Lung (tissue), 12 donors: ENCODE measurements around the gene KRT40. TPM values are rescaled to one million over a fixed set of nuclear protein-coding genes. Genes with fewer than 3 reads are reported as not detected.

ENCODE experiments used
- ATAC-seq: fragments of 200-7000 bp; cut with Tn5 transposase; one replicate; pipeline ENCODE4 v1.9.1; 2020; ENCODE audit warnings: moderate number of reproducible peaks; ENCODE audit not compliant: insufficient read depth, low FRiP score
- DNase-seq, 3 donors: peaks; one replicate each; pipeline ENCODE4 v3.0.0-alpha.2; 2013 to 2017
- H3K27ac ChIP-seq, 2 donors: one replicate each; pipeline ENCODE4 v1.5.1; 2013; ENCODE audit warnings: mild to moderate bottlenecking in 2 of 2, moderate library complexity in 2 of 2, control low read depth in 1 of 2, inconsistent platforms in 1 of 2, low read depth in 1 of 2, low read length in 1 of 2
- H3K27me3 ChIP-seq, 3 donors: one replicate each; pipeline ENCODE4 v1.5.1; 2013; ENCODE audit warnings: low read length in 2 of 3; ENCODE audit not compliant: control insufficient read depth in 3 of 3, insufficient read depth in 3 of 3
- H3K36me3 ChIP-seq, 4 donors: one replicate each; pipeline ENCODE4 v1.5.1; 2013; ENCODE audit warnings: low read length in 4 of 4, mild to moderate bottlenecking in 1 of 4, moderate library complexity in 1 of 4; ENCODE audit not compliant: control insufficient read depth in 4 of 4, insufficient read depth in 4 of 4
- H3K4me1 ChIP-seq, 5 donors: one replicate each; pipeline ENCODE4 v1.5.1; 2013; ENCODE audit warnings: low read length in 5 of 5, mild to moderate bottlenecking in 2 of 5, moderate library complexity in 1 of 5; ENCODE audit not compliant: control insufficient read depth in 5 of 5, insufficient read depth in 5 of 5
- H3K4me3 ChIP-seq: one replicate; pipeline ENCODE4 v1.5.1; 2013; ENCODE audit warnings: mild to moderate bottlenecking, control low read depth, moderate library complexity
- H3K9ac ChIP-seq, 2 donors: one replicate each; pipeline ENCODE4 v1.5.1; 2013; ENCODE audit warnings: low read length in 2 of 2, control low read depth in 1 of 2; ENCODE audit not compliant: insufficient read depth in 1 of 2
- H3K9me3 ChIP-seq, 4 donors: one replicate each; pipeline ENCODE4 v1.5.1; 2013; ENCODE audit warnings: low read length in 3 of 4, mild to moderate bottlenecking in 1 of 4, moderate library complexity in 1 of 4; ENCODE audit not compliant: control insufficient read depth in 4 of 4, insufficient read depth in 3 of 4
- CTCF ChIP-seq: IDR thresholded peaks from 2 replicates; pipeline ENCODE4 v1.5.1; 2012; ENCODE audit warnings: mild to moderate bottlenecking; ENCODE audit errors: control extremely low read depth, extremely low read depth
- WGBS, 2 donors: extraction: QIAGEN DNeasy Blood & Tissue Kit; methylation state at CpG; one replicate each; pipeline ENCODE4 v1.1.7; 2013; 5-methylcytosine and 5-hydroxymethylcytosine counted together
- polyA plus RNA-seq, 2 donors: library from polyadenylated mRNA; stranded (reverse); fragments of 200-250 nt; gene quantifications; one replicate each; pipeline ENCODE4 v1.2.1, GENCODE V29; 2013
- total RNA-seq, 2 donors: library from RNA; depleted of rRNA in 1 of 2; stranded (reverse); fragments of >200 nt in 1 of 2; gene quantifications; one replicate each; pipeline ENCODE4 v1.2.1, GENCODE V29; 2014 to 2021
- donor health status: control.
- donor health status: control.
- donor health status: Bipolar disorder and iron deficiency.
- donor health status: healthy.
- donor health status: DM: yes; HTN: yes; CAD: no.

The KRT40 gene
- total and polyA plus RNA-seq, 4 donors, result 0.09 to 0.31 TPM; not detected in 2

- Histone ChIP-seq H3K9ac (no peak overlapping the region), H3K9me3 (no peaks in the 10 kb centered on the region), H3K27ac (no peak overlapping the region), H3K36me3 (no peaks in the 10 kb centered on the region), H3K4me3 (no peak overlapping the region), H3K4me1 (no peaks in the 10 kb centered on the region), H3K27me3 (peaks cover 0 to 2% (median 2%) of the 10 kb centered on the region in 3 donors)
- 82 to 92% methylated on average over 4 of the region's 4 CpGs for WGBS, 2 donors
- TF ChIP-seq CTCF, result no peak
- DNase-seq, result no peak
- no peak for ATAC-seq
These were observed 12.7 kb upstream of the KRT40 start for GRCh38 chr17:40996829-40997228.

- Histone ChIP-seq H3K36me3 (no peaks in the 10 kb centered on the region), H3K4me1 (no peaks in the 10 kb centered on the region), H3K27ac (no peak overlapping the region), H3K9ac (no peak overlapping the region), H3K27me3 (peaks cover 0 to 2% (median 2%) of the 10 kb centered on the region in 3 donors), H3K4me3 (no peak overlapping the region), H3K9me3 (peaks cover 0 to 4% (median 0%) of the 10 kb centered on the region in 4 donors)
- ATAC-seq, result no peak
- 59 to 65% methylated on average over 1 of the region's 1 CpG for WGBS, 2 donors
- no peak for TF ChIP-seq CTCF
- no peak for DNase-seq
These were observed 11.0 kb upstream of the KRT40 start for GRCh38 chr17:40995116-40995515.

- DNase-seq (no peak), ATAC-seq (no peak)
- no peak within 1 kb of the TSS for H3K9ac ChIP-seq
- 58 to 59% methylated on average over 4 of the region's 4 CpGs for WGBS, 2 donors
- peaks cover 0 to 2% (median 2%) of the 10 kb centered on the region in 3 donors for H3K27me3 ChIP-seq
- H3K9me3 ChIP-seq, result peaks cover 0 to 4% (median 0%) of the 10 kb centered on the region in 4 donors
- no peak within 1 kb of the TSS for H3K4me3 ChIP-seq
- no peaks in the 10 kb centered on the region for H3K4me1 ChIP-seq
- no peak for TF ChIP-seq CTCF
- H3K36me3 ChIP-seq, result no peaks in the 10 kb centered on the region
- no peak within 1 kb of the TSS for H3K27ac ChIP-seq
These were observed 9.7 kb upstream of the KRT40 start, which contains the start of gene KRTAP3-3 for GRCh38 chr17:40993839-40994238. KRTAP3-3 (minus strand) TSS chr17:40994164; CDS start chr17:40994097, 67 bp downstream.

GRCh38 chr17:40993084-40993483, 9.0 kb upstream of the KRT40 start:
- H3K27ac ChIP-seq, result no peak overlapping the region
- no peak for TF ChIP-seq CTCF
- peaks cover 0 to 4% (median 0%) of the 10 kb centered on the region in 4 donors for H3K9me3 ChIP-seq
- no peaks in the 10 kb centered on the region for H3K36me3 ChIP-seq
- 94 to 97% methylated on average over 2 of the region's 2 CpGs for WGBS, 2 donors
- H3K9ac ChIP-seq, result no peak overlapping the region
- peaks cover 0 to 2% (median 2%) of the 10 kb centered on the region in 3 donors for H3K27me3 ChIP-seq
- no peaks in the 10 kb centered on the region for H3K4me1 ChIP-seq
- DNase-seq, result no peak
- H3K4me3 ChIP-seq, result no peak overlapping the region
- ATAC-seq, result no peak
